Hepatic stellate cell (primary cell): ENCODE measurements around the gene KCTD14.
"Not testable (repeated sequence)": the region's sequence is repeated elsewhere in the genome, so short reads cannot be mapped to it uniquely, and the experiment has no call there.

Experiments used
- DNase-seq: peaks from one replicate; pipeline ENCODE4 v3.0.0; 2011; ENCODE audit warnings: low spot score

Gene KCTD14

GRCh38 chr11:78021611-78022010, 1.5 kb downstream of the KCTD14 start:
- DNase-seq = no peak

- DNase-seq = no peak
Measured at GRCh38 chr11:78020246-78020645, 2.8 kb downstream of the KCTD14 start.

GRCh38 chr11:78019808-78020207, 3.3 kb downstream of the KCTD14 start:
- no peak for DNase-seq

DNA sequence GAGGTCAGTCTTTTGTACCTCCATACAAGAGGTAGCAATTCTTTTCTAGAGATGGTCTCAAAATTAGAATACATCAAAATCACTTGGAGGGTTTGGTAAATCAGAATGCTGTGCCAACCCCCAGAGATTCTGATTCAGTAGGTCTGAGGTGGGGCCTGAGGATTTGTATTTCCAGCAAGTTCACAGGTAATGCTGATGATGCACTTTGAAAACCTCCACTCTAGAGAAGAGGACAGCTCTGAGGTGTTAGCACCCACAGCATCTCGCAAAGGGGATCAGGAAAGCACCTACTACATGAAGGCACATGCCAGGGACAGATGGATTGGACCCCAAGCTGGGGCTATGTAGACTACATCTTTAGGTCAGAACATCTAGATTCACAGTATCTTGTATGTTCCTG, 7.2 kb downstream of the KCTD14 start:
- DNase-seq = no peak

DNA sequence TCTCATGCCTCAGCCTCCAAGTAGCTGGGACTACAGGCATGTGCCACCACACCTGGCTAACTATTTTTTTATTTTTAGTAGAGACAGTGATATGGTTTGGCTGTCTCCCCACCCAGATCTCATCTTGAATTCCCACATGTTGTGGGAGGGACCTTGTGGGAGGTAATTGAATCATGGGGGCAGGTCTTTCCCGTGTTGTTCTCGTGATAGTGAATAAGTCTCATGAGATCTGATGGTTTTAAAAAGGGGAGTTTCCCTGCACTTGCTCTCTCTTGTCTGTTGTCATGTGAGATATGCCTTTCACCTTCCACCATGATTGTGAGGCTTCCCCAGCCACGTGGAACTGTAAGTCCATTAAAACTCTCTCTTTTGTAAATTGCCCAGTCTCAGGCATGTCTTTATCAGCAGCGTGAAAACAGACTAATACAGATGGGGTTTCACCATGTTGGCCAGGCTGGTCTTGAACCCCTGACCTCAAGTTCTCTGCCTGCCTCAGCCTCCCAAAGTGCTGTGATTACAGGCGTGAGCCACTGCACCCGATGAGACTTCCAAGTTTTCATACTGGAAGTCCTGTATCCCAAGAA, 8.0 kb downstream of the KCTD14 start:
- not testable (repeated sequence) for DNase-seq

DNA sequence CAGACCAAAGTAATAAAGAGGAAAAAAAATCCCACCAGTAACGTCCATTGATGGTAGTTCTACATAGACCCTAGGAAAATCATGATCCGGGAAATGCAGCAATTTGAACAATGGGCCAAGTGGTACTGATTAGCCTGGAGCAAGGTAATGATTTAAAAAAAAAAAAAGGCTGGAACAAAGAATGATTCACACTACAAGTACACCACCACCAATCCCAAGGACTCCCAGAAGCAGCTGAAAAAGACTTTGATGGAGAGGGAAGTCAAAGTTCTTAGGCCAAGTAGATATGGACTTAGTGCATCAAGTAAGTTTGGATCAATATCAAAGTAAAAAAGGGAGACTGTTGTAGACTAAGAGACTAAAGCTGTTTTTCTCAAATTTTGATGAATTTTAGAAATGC, 11.8 kb downstream of the KCTD14 start:
- no peak for DNase-seq

DNA sequence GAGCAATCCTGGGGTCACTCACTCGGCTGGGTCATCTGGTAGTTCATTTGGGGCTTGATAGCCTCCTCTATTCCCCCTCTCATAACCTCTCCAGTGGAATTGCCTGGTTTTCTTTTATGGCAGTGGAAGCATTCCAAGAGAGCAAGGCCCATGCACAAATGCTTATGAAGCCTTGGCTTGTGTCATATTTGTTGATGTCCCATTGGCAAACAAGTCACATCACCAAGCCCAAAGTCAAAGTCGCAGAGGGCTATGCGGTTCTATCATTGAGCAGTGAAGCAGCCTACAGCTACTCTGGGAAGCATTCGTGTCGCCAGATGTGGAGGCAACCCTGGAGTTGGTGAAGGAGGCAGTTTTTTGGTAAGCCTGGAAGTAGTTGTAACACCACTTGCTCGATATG, 12.3 kb downstream of the KCTD14 start:
- no peak for DNase-seq

DNA sequence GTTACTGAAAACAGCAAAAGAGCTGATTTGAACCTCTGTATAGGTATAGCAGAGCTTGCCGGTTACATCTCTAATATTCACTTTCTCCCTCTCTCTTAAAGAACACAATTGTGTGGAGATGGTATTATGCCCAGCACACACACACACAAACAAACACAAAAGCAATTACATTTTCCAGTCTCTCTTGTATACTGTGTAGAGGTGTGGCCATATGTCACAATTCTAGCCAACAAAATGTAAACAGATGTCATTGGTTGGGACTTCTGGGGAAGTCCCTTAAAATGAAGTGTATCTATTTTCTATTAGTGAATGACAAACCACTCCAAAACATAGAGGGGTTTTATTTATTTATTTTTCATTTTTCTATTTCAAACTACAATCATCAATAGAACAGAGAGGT, 12.8 kb downstream of the KCTD14 start:
- no peak for DNase-seq

DNA sequence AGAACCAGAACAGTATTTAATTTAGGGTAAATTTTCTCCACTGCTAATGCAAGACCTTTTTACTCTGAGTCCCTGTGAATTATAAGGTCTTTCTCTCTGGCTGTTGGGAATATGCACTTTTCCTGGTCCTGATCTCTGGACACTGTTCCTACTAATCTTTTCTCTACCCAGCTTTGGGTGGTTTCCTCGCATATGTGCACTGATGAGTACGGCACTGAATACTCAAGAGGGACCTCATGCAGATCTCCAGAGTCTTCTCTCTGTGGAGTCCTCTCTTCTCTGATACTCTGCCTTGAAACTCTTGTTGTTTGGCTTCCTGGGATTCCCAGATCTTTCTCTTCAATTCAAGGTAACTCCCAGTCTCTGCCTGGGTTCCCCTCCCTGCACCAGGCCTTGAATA, 14.0 kb downstream of the KCTD14 start:
- DNase-seq = no peak

DNA sequence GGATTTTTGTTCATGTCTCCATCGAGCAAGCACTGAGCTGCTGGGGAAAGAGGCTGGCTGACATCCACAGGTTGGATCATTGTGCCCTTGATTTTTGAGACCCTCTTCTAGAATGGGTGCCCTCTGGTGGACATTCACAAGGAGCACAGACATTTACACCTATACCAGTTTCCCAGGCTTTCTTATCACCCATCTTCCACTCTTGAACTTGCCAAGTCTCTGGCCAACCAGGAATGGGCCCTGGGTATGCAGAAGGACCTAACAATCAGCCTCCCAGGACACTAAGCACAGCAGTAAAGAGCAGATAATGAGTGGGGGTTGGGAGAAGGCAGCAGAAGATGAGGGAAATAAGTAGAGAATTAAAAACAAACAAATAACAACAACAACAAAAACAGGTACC, 22.9 kb downstream of the KCTD14 start:
- DNase-seq = peak; percentile 43

DNA sequence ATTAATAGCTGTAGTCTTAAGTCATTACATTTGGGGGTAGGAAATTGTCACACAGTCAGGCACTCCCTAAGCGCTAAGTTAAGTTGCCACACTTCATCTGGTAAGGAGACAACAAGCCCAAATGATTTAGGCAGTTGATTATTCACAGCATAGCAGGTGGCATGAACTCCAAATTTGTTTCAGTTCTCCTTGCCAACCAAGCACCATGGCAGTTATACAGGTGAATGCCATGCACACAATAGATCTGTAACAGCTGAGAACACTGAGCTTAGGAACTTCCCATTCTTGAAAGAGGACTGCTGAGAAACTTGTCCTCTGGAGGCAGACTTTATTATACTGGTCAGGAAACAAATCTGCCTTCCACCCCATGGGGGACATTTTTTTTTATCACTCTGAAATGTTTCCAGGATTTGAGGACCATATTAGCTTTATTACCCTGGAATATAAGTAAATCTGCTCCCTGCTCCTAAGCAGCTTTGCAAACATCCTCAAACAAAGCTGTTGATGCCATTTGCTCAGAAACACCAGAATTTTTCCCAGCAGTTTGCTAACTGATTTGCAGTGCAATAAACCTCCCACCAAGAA, 23.5 kb downstream of the KCTD14 start:
- DNase-seq = no peak

DNA sequence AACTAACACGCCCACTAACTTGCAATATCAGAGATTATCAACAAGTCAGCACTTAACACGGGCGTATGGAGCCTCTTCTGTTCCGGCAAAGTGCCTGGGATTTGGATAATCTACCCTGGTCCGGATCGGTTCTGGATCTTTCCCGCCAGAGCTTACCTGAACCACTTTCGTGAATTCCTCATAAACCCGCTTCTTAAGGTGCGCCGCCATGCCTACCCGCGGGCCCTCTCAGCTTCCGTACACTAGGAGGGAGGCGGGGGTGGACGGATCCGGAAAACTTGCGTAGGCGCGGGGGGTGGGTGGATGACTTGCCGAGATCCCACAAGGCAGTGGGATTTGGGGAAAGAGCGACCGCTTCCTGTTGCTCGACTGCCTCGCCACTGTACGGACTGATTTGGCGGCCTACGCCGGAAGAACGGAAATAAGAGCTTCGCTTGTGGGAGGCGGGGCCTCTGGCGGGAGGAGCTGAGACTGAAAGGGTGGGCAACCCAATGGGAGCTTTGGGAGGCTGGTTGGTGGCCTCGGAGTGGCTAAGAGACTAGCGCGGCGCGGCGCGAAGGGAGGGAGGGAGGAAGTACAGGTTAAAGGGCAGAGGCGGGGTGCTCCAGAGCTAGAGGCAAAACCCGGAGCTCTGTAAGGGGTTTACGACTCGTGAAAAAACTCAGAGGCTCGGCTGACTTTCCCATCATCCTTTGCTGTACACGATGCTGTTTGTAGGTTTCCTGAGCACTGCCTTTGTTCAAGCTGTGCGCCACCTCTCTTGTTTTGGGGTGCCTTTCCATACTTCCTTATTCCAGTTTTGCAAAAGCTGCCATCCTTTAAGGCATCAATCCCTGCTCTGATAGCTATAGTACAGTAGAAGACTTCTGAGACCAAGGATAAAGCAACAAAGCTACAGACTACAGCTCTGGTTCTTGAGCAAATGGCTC, 28.4 kb downstream of the KCTD14 start, which contains the start of gene INTS4:
Gene INTS4 (minus strand): TSS at position 235 of the 929 bp plus-strand sequence. CDS start 25 bp downstream, at position 210.
- peak; percentile 88 for DNase-seq

DNA sequence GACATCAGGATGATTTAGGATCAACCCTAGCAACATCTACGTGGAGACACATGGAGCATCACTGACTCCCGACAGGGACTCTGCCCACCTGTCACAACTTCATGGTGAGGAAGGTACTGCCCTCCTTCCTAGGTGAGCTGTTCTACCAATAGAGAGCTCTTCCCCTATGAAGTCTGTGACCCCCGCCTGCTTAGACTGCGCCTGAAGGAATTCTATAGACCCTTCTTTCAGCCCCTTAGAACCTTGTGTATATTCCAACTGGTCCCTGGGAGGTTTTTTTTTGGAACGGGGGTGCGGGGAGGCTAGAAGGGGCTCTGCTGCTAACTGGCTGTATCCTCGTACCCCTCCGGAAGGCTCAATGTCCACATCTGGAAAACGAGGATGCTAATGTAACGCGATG, 29.2 kb downstream of the KCTD14 start:
- no peak for DNase-seq

- no peak for DNase-seq
Measured at GRCh38 chr11:77990981-77991380, 32.1 kb downstream of the KCTD14 start.

GRCh38 chr11:77986456-77986855, 36.6 kb downstream of the KCTD14 start:
- DNase-seq = not testable (repeated sequence)

GRCh38 chr11:77981346-77981947, 41.6 kb downstream of the KCTD14 start:
- no peak for DNase-seq

GRCh38 chr11:77968337-77968736, 54.7 kb downstream of the KCTD14 start:
- DNase-seq = no peak

- DNase-seq = no peak
Measured at GRCh38 chr11:77967753-77968152, 55.3 kb downstream of the KCTD14 start.

GRCh38 chr11:77967121-77967520, 56.0 kb downstream of the KCTD14 start:
- no peak for DNase-seq

DNA sequence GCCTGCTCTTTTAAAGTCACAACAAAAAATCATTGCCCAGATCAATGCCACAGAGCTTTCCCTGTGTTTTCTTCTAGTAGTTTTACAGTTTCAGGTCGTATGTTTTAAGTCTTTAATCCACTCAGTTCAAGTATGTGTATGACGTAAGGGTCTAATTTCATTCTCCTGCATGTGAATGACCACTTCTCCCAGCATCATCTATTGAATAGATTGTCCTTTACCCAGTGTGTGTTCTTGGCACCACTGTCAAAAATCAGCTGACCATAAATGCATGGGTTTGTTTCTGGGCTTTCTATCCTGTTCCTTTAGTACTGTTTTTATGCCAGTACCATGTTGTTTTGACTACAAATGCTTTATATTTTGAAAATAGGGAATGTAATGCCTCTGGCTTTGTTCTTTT, 56.7 kb downstream of the KCTD14 start:
- no peak for DNase-seq
